ENCODE measurements around the gene HOXA4. TPM values are rescaled to one million over a fixed set of nuclear protein-coding genes. Genes with fewer than 3 reads are reported as not detected.

The HOXA4 gene
- total RNA-seq, 1 experiment from 2014 or later, result 1.0 TPM

DNA sequence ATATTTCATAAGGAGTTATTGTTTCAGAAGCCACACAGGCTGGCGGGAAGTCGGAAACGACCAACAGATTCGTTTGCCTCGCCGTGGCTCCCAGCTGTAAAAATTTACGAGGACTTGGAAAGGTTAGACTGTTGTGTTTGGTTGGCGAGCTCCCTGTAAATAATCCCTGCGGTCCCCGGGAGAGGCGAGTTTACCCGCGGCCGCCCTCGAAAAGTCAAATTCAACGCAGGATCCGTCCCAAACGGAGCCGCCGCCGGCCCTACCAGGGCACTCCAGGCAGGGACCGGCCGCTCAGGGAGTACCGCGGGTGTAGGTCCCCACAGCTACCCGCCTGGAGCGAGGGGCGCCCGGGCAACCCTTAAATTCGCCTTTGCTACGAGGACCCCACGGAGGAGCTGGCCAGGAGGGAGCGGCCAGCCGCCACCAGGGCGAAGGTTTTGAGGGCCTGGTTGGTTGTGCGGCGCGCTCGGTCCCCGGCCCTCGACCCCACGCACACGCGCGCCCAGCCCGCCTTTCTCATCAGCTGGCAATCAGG, 35.5 kb upstream of the HOXA4 start:
- Mint-ChIP-seq H3K27ac (ENCODE audit: unreplicated experiment) (no peak overlapping the region), H3K27me3 (ENCODE audit: unreplicated experiment) (no peaks in the 10 kb centered on the region), H3K9me3 (ENCODE audit: low read depth, unreplicated experiment) (no peaks in the 10 kb centered on the region), H3K4me3 (ENCODE audit: low read depth, unreplicated experiment) (no peak overlapping the region), H3K36me3 (ENCODE audit: insufficient read depth, unreplicated experiment) (peaks cover 17% of the 10 kb centered on the region), H3K4me1 (ENCODE audit: low read depth, unreplicated experiment) (peaks cover 21% of the 10 kb centered on the region)
- no peak for DNase-seq
- intact Hi-C loops (cut with micrococcal nuclease; ENCODE audit: unreplicated experiment), result no loop called here
- CTCF ChIA-PET, result no interaction called here
- BruUV-seq (replicated peaks), result no TSS peak
- no peak for TF ChIP-seq CTCF (IDR thresholded peaks at IDR 0.05; ENCODE audit: unreplicated experiment)

DNA sequence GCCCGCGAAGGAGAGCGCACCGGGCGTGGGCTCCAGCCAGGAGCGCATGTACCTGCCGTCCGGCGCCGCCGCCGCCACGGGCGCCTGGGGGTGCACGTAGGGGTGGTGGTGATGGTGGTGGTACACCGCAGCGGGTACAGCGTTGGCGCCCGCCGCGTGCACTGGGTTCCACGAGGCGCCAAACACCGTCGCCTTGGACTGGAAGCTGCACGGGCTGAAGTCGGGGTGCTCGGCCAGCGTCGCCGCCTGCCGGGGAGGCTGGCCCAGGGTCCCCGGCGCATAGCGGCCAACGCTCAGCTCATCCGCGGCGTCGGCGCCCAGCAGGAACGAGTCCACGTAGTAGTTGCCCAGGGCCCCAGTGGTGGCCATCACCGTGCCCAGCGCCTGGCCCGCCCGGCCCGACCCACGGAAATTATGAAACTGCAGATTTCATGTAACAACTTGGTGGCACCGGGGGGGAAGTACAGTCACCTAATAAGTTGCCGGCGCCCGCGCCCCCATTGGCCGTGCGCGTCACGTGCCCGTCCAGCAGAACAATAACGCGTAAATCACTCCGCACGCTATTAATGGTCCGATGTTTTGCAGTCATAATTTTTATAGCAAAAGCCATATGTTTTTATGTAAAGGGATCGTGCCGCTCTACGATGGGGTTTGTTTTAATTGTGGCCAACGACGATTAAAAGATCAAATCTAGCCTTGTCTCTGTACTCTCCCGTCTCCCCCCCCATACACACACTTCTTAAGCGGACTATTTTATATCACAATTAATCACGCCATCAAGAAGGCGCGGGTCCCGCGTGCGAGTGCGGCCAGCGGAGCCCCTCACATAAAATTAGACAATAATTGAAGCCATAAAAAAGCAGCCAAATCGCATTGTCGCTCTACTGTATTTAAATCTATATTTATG, 34.8 kb upstream of the HOXA4 start, which contains the start of gene HOXA9:
TSS of gene HOXA9 (minus strand) at position 449 of the 907 bp plus-strand sequence. CDS start at position 369, 80 bp downstream.
- H3K4me1 Mint-ChIP-seq (ENCODE audit: low read depth, unreplicated experiment), result peaks cover 15% of the 10 kb centered on the region
- no peaks in the 10 kb centered on the region for H3K27me3 Mint-ChIP-seq (ENCODE audit: unreplicated experiment)
- no TSS peak for BruUV-seq (replicated peaks)
- CTCF ChIA-PET, result no interaction called here
- H3K9me3 Mint-ChIP-seq (ENCODE audit: low read depth, unreplicated experiment), result no peaks in the 10 kb centered on the region
- H3K4me3 Mint-ChIP-seq (ENCODE audit: low read depth, unreplicated experiment), result no peak within 1 kb of the TSS
- intact Hi-C loops (cut with micrococcal nuclease; ENCODE audit: unreplicated experiment), result no loop called here
- H3K27ac Mint-ChIP-seq (ENCODE audit: unreplicated experiment), result no peak within 1 kb of the TSS
- TF ChIP-seq CTCF (IDR thresholded peaks at IDR 0.05; ENCODE audit: unreplicated experiment), result no peak
- DNase-seq, result no peak
- H3K36me3 Mint-ChIP-seq (ENCODE audit: insufficient read depth, unreplicated experiment), result peaks cover 22% of the 10 kb centered on the region

- Mint-ChIP-seq H3K9me3 (ENCODE audit: low read depth, unreplicated experiment) (no peaks in the 10 kb centered on the region), H3K27ac (ENCODE audit: unreplicated experiment) (no peak overlapping the region), H3K36me3 (ENCODE audit: insufficient read depth, unreplicated experiment) (peaks cover 14% of the 10 kb centered on the region), H3K27me3 (ENCODE audit: unreplicated experiment) (no peaks in the 10 kb centered on the region), H3K4me1 (ENCODE audit: low read depth, unreplicated experiment) (peaks cover 11% of the 10 kb centered on the region), H3K4me3 (ENCODE audit: low read depth, unreplicated experiment) (no peak overlapping the region)
- CTCF ChIA-PET, result no interaction called here
- no TSS peak for BruUV-seq (replicated peaks)
- TF ChIP-seq CTCF (IDR thresholded peaks at IDR 0.05; ENCODE audit: unreplicated experiment), result no peak
- intact Hi-C loops (cut with micrococcal nuclease; ENCODE audit: unreplicated experiment), result loop anchor here (5.0 kb wide), 1 partner anchor 982 kb away; no protein-coding TSS in a partner anchor
- DNase-seq, result no peak
Measured at GRCh38 chr7:27164367-27165088, 34.0 kb upstream of the HOXA4 start.

DNA sequence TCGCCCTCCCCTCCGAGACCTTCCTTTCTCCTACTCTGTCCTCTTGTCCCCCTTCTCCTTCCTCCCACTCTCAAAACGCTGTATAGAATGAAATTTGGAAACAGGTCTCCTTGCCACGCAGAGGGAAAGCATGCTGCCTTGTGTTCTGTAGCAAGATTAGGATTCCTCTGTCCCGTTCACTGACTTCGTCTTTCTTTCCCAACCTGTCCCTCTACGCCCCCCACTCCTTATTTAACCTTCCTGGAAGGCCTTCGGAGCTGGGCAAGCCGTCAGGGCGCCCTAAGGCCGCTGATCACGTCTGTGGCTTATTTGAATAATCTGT, 33.4 kb upstream of the HOXA4 start:
- H3K9me3 Mint-ChIP-seq (ENCODE audit: low read depth, unreplicated experiment), result no peaks in the 10 kb centered on the region
- H3K27me3 Mint-ChIP-seq (ENCODE audit: unreplicated experiment), result no peaks in the 10 kb centered on the region
- peaks cover 9% of the 10 kb centered on the region for H3K36me3 Mint-ChIP-seq (ENCODE audit: insufficient read depth, unreplicated experiment)
- no peak for DNase-seq
- intact Hi-C loops (cut with micrococcal nuclease; ENCODE audit: unreplicated experiment), result loop anchor here (5.0 kb wide), 1 partner anchor 982 kb away; no protein-coding TSS in a partner anchor
- TF ChIP-seq CTCF (IDR thresholded peaks at IDR 0.05; ENCODE audit: unreplicated experiment), result no peak
- peaks cover 8% of the 10 kb centered on the region for H3K4me1 Mint-ChIP-seq (ENCODE audit: low read depth, unreplicated experiment)
- H3K27ac Mint-ChIP-seq (ENCODE audit: unreplicated experiment), result no peak overlapping the region
- H3K4me3 Mint-ChIP-seq (ENCODE audit: low read depth, unreplicated experiment), result no peak overlapping the region
- CTCF ChIA-PET, result no interaction called here
- BruUV-seq (replicated peaks), result no TSS peak
